Fibroblast of lung (primary cell): ENCODE measurements around the gene PDCL3. TPM values are rescaled to one million over a fixed set of nuclear protein-coding genes. Genes with fewer than 3 reads are reported as not detected.

Experiments used
- DNase-seq, 2 donors: peaks; one replicate each; pipeline versions ENCODE4 v3.0.0 to v3.0.0-alpha.2; 2010; ENCODE audit warnings: low read depth in 2 of 2
- H2AFZ ChIP-seq: 2 replicates; pipeline ENCODE4 v1.5.1; 2012; ENCODE audit warnings: low read length, control low read depth, inconsistent platforms
- H3K27ac ChIP-seq: 2 replicates; pipeline ENCODE4 v1.5.1; 2011; ENCODE audit warnings: low read length, control low read depth; ENCODE audit not compliant: insufficient read depth
- H3K27me3 ChIP-seq: 2 replicates; pipeline ENCODE4 v1.5.1; 2011; ENCODE audit warnings: mild to moderate bottlenecking, low read length; ENCODE audit not compliant: control insufficient read depth, insufficient read depth
- H3K36me3 ChIP-seq: 2 replicates; pipeline ENCODE4 v1.5.1; 2011; ENCODE audit warnings: low read length; ENCODE audit not compliant: control insufficient read depth, insufficient read depth
- H3K4me1 ChIP-seq: 2 replicates; pipeline ENCODE4 v1.5.1; 2011; ENCODE audit warnings: low read length; ENCODE audit not compliant: control insufficient read depth, insufficient read depth; ENCODE audit errors: extremely low read depth
- H3K4me2 ChIP-seq: 2 replicates; pipeline ENCODE4 v1.5.1; 2011; ENCODE audit warnings: low read length, control low read depth; ENCODE audit not compliant: insufficient read depth; ENCODE audit errors: extremely low read depth
- H3K4me3 ChIP-seq, 4 experiments: fragments of 200-600 bp in 1 of 4; sonication (generic) in 1 of 4; replicated peaks in 1 of 4; 2 replicates each; pipeline ENCODE4 v1.5.1; 2011 to 2016; ENCODE audit warnings: low read length in 4 of 4, low read depth in 3 of 4, mild to moderate bottlenecking in 3 of 4, control low read depth in 2 of 4, inconsistent platforms in 1 of 4, mixed read lengths in 1 of 4; ENCODE audit not compliant: insufficient read depth in 1 of 4; ENCODE audit errors: control extremely low read depth in 1 of 4
- H3K79me2 ChIP-seq: 2 replicates; pipeline ENCODE4 v1.5.1; 2012; ENCODE audit warnings: mild to moderate bottlenecking, low read length, inconsistent platforms; ENCODE audit not compliant: control insufficient read depth, insufficient read depth
- H3K9ac ChIP-seq: 2 replicates; pipeline ENCODE4 v1.5.1; 2011; ENCODE audit warnings: mild to moderate bottlenecking, low read length, control low read depth; ENCODE audit not compliant: insufficient read depth
- H3K9me3 ChIP-seq: 2 replicates; pipeline ENCODE4 v1.5.1; 2012; ENCODE audit warnings: low read depth, low read length; ENCODE audit not compliant: control insufficient read depth, insufficient read depth
- H4K20me1 ChIP-seq: 2 replicates; pipeline ENCODE4 v1.5.1; 2011; ENCODE audit warnings: low read length; ENCODE audit not compliant: control insufficient read depth, insufficient read depth; ENCODE audit errors: extremely low read depth
- CTCF ChIP-seq, 2 donors: IDR thresholded peaks in 1 of 2; conservative IDR thresholded peaks in 1 of 2; 1 replicate in 1 of 2; 2 replicates in 1 of 2; pipeline ENCODE4 v1.5.1; 2011 to 2012; ENCODE audit warnings: low read length in 2 of 2, control low read depth in 1 of 2, inconsistent platforms in 1 of 2, low read depth in 1 of 2, mild to moderate bottlenecking in 1 of 2
- EZH2 ChIP-seq: IDR thresholded peaks from 2 replicates; pipeline ENCODE4 v1.5.1; 2012; ENCODE audit warnings: low read length, control low read depth, mild to moderate bottlenecking; ENCODE audit errors: missing control alignments
- polyA plus RNA-seq, 2 donors: library from polyadenylated mRNA; depleted of rRNA in 1 of 2; stranded (reverse) in 1 of 2; unstranded in 1 of 2; fragments of >200 nt; gene quantifications; 2 replicates each; pipeline ENCODE4 v1.2.1, GENCODE V29; 2011 to 2012; ENCODE audit warnings: missing spikeins in 1 of 2
- total RNA-seq: library from RNA; depleted of rRNA; stranded (reverse); fragments of >200 nt; gene quantifications from 2 replicates; pipeline ENCODE4 v1.2.1, GENCODE V29; 2014

Gene PDCL3
- total and polyA plus RNA-seq, 2 donors (not counting 1 experiment from before 2014, with no cell fraction given), result 11.4 to 29.0 TPM

- Histone ChIP-seq H3K9ac (no peak overlapping the region), H3K36me3 (no peaks in the 10 kb centered on the region), H4K20me1 (no peaks in the 10 kb centered on the region), H3K4me3 (no peak overlapping the region), H2AFZ (no peak overlapping the region), H3K79me2 (no peaks in the 10 kb centered on the region), H3K27ac (no peak overlapping the region), H3K27me3 (no peaks in the 10 kb centered on the region), H3K4me2 (no peak overlapping the region), H3K4me1 (no peaks in the 10 kb centered on the region), H3K9me3 (no peaks in the 10 kb centered on the region)
- DNase-seq, result no peak
- TF ChIP-seq EZH2, result no peak
- TF ChIP-seq CTCF (conservative IDR thresholded peaks at IDR 0.05 in 1 of 2, IDR thresholded peaks at IDR 0.05 in 1 of 2; ENCODE audit: low read depth in 1 of 2, low read length in 2 of 2), result no peak
Measured at GRCh38 chr2:100537918-100538317, 24.9 kb upstream of the PDCL3 start.

- Histone ChIP-seq H3K79me2 (no peaks in the 10 kb centered on the region), H3K9me3 (no peaks in the 10 kb centered on the region), H3K4me3 (no peak overlapping the region), H4K20me1 (no peaks in the 10 kb centered on the region), H3K4me1 (no peaks in the 10 kb centered on the region), H3K9ac (no peak overlapping the region), H3K27ac (no peak overlapping the region), H2AFZ (no peak overlapping the region), H3K27me3 (no peaks in the 10 kb centered on the region), H3K36me3 (no peaks in the 10 kb centered on the region), H3K4me2 (no peak overlapping the region)
- DNase-seq, result no peak
- TF ChIP-seq EZH2 (no peak), CTCF (conservative IDR thresholded peaks at IDR 0.05 in 1 of 2, IDR thresholded peaks at IDR 0.05 in 1 of 2; ENCODE audit: low read depth in 1 of 2, low read length in 2 of 2) (no peak)
Measured at GRCh38 chr2:100539221-100539620, 23.6 kb upstream of the PDCL3 start.

- no peaks in the 10 kb centered on the region for H3K79me2 ChIP-seq
- DNase-seq, result no peak
- no peak overlapping the region for H3K4me2 ChIP-seq
- no peaks in the 10 kb centered on the region for H3K36me3 ChIP-seq
- H3K9me3 ChIP-seq, result no peaks in the 10 kb centered on the region
- H3K27ac ChIP-seq, result no peak overlapping the region
- no peaks in the 10 kb centered on the region for H3K4me1 ChIP-seq
- H2AFZ ChIP-seq, result no peak overlapping the region
- no peak overlapping the region for H3K9ac ChIP-seq
- H4K20me1 ChIP-seq, result no peaks in the 10 kb centered on the region
- TF ChIP-seq CTCF (conservative IDR thresholded peaks at IDR 0.05 in 1 of 2, IDR thresholded peaks at IDR 0.05 in 1 of 2; ENCODE audit: low read depth in 1 of 2, low read length in 2 of 2), result no peak
- TF ChIP-seq EZH2, result no peak
- no peaks in the 10 kb centered on the region for H3K27me3 ChIP-seq
- no peak overlapping the region for H3K4me3 ChIP-seq
Measured at GRCh38 chr2:100541404-100541803, 21.4 kb upstream of the PDCL3 start.
